Measurements from ENCODE around the gene ZNF568.

Gene ZNF568

DNA sequence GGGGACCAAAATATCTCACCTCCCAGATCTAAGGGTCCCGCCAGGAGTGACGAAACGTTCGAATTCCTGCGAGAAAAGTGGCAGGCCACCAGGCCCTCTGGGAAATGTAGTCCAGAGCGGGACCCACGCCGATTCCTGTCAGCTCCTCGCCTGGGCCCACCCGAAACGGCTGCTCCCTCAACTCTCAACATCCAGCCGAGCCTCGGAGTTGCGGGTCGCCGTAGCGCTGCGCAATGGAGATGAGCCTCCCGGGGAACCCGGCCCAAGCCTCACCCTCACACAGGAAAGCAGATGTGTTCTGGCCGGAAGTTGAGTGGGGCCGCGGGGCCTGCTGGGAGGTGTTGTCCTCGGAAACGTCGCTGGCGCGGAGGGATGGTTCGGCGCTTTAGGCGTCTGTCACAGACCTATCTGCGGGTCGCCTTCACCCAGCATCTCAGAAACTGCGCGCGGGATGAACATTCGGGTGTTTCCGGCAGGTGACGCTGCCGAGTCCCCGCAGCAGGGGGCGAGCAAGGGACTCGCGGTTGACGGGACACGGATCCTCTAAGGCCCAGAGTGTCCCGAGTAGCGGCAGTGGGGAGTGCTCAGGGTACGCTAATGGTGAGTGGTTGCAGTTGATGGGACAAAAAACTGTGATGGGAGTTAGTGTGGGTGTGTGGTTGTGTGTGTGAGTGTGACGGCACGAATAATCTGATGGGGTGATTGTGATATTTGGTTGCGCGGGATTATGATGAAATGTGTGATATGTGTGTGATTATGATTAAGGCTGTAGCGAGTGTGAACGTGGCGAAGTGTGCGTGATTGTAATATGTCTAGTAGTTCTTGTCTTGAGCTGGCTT lies at the start of gene ZNF568, which contains the start of gene ZNF829:
TSS of gene ZNF568 (plus strand) at position 341 of the 839 bp plus-strand sequence. CDS start 6,439 bp downstream, outside the sequence.
TSS of gene ZNF829 (minus strand) at position 300 of the 839 bp plus-strand sequence. CDS start 1,124 bp downstream, outside the sequence.
- peak; percentile 90 for DNase-seq (ENCODE audit: low spot score)

GRCh38 chr19:36876993-36877938 lies 38.9 kb upstream of the ZNF568 start:
- DNase-seq (ENCODE audit: low spot score) = no peak

- DNase-seq (ENCODE audit: low spot score) = no peak
These were observed 24.3 kb upstream of the ZNF568 start for GRCh38 chr19:36891768-36892357.

- no peak for DNase-seq (ENCODE audit: low spot score)
These were observed 21.2 kb upstream of the ZNF568 start for GRCh38 chr19:36894849-36895383.

DNA sequence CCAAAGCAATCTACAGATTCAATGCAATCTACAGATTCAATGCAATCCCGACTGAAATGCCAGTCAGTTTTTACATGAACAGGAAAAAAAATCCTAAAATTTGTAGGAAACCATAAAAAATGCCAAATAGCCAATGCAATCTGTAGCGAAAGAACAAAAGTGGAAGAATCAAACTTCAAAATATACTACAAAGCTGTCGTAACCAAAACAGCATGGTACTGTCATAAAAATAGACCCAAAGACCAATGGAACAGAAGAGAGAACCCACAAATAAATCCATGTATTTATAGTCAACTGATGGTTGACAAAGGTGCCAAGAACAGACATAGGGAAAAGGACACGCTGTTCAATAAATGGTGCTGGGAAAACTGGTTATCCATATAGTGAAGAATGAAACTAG lies 17.7 kb upstream of the ZNF568 start:
- DNase-seq (ENCODE audit: low spot score) = no peak

DNA sequence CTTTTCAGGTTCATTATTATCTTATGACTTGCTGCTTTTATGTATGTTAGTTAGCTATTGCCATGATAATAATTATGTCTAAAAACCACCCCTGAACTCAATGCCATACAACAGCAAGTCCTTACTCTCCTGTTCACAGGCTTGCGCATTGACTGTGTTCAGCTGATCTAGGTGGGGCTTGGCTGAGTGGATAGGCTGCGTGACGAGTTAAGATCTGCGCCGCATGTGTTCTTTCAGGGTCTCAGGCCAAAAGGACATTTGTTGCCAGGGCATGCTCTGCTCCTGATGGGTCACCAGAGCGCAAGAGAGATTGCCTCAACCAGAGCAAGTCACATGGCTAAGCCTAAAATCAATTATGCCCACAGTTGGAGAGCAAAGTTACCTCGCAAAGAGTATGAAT lies 859 bp downstream of the ZNF568 start:
- no peak for DNase-seq (ENCODE audit: low spot score)

DNA sequence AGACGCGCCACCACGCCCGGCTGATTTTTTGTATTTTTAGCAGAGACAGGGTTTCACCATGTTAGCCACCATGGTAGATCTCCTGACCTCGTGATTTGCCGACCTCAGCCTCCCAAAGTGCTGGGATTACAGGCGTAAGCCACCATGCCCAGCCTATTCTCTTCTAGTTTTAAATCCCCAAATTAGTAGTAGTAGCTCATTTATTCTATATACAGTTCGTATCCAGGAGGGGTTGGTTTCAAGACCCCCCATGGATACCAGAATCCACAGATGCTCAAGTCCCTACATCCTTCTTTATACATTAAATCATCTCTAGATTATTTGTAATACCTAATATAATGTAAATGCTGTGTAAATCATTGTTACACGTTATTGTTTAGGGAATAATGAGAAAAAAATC lies 2.0 kb downstream of the ZNF568 start:
- DNase-seq (ENCODE audit: low spot score) = no peak

DNA sequence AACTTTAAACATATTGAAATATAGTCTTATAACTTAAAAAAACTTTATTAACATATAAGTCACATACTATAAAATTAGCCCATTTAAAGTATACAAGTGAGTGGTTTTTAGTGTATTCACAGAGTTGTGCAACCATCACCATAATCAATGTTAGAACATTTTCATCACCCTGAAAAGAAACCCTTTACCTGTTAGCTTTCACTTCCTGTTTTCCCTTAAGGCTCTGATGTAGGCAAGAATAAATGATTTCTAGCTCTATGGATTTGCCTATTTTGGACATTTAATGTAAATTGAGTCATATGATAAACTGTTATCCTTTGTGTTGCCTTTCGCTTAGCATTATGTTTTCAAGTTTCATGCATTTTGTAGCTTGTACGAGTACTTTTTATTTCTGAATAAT lies 15.6 kb downstream of the ZNF568 start:
- DNase-seq (ENCODE audit: low spot score) = no peak

DNA sequence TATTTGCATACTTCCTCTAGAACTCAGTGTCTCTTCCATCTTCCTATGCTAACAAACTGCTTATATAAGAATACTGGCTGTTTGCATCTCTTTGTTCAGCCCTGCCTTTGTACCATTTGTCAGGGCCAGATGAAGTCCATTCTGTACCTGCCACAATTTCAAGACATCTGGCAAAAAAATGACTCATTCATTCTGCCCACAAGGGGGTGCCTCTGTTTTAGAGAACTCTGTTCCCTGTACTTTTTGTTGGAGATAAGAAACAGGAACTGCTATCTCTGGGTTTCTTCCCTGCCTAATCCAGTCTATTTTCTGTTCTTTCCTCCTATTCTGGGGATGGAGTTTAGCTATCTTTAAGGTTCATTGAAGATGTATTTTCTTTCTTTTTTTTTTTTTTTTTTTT lies 23.0 kb downstream of the ZNF568 start:
- no peak for DNase-seq (ENCODE audit: low spot score)

DNA sequence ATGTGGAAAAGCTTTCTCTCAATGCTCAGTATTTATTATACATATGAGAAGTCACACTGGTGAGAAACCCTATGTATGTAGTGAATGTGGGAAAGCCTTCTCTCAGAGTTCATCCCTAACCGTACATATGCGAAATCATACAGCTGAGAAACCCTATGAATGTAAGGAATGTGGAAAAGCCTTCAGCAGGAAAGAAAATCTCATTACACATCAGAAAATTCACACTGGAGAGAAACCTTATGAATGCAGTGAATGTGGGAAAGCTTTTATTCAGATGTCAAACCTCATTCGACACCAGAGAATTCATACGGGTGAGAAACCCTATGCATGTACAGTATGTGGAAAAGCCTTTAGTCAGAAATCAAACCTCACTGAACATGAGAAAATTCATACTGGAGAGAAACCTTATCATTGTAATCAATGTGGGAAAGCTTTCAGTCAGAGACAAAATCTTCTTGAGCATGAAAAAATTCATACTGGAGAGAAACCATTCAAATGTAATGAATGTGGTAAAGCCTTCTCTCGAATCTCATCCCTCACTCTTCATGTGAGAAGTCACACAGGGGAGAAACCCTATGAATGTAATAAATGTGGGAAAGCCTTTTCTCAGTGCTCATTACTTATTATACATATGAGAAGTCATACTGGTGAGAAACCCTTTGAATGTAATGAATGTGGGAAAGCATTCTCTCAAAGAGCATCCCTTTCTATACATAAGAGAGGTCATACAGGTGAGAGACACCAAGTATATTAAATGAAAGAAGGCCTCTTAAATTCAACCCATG lies 34.4 kb downstream of the ZNF568 start:
- no peak for DNase-seq (ENCODE audit: low spot score)

- no peak for DNase-seq (ENCODE audit: low spot score)
These were observed 46.2 kb downstream of the ZNF568 start for GRCh38 chr19:36962346-36962745.

- DNase-seq (ENCODE audit: low spot score) = no peak
These were observed 47.1 kb downstream of the ZNF568 start for GRCh38 chr19:36963280-36963679.

GRCh38 chr19:36972571-36972970 lies 56.4 kb downstream of the ZNF568 start:
- no peak for DNase-seq (ENCODE audit: low spot score)

DNA sequence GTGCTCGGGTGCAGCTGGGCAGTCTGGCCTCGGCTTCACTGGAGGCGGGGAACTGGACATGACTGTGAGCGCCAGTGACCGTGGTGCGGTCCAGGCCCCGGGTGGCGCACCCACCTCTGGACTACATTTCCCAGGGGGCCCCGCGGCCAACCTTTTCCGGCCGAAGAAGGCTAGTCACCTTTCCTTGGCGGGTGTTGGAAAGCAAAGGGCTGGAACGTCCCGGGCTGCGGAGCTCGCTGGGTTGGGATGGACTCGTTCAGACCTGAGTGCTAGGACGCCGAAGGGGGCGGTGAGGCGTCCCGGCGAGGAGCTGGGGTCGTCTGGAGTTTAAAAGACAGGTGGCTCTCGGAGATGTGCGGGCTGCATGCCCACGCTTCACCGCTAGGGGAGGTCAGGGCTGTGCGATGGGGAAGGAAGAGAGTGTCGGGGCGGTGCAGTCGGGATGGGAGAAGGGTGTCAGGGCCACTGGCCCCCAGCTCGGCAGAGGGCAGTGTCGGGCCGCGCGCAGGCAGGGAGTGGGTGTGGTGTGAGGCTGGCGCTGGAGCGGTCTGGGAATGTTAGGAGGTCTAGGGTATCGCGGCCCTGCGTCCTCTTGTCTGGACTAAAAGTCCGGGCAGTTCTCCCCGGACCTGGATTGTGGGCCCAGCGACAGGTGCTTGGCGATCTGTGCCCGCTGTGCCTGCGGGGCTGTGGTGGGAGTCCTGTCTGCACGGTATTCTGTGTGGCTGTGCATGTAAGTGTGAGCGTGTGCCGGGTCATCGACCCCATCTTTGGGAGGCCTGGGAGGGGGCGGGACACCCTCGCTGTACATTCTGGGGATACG lies 57.1 kb downstream of the ZNF568 start:
- peak; percentile 79 for DNase-seq (ENCODE audit: low spot score)

GRCh38 chr19:36973844-36974195 lies 57.7 kb downstream of the ZNF568 start:
- no peak for DNase-seq (ENCODE audit: low spot score)

DNA sequence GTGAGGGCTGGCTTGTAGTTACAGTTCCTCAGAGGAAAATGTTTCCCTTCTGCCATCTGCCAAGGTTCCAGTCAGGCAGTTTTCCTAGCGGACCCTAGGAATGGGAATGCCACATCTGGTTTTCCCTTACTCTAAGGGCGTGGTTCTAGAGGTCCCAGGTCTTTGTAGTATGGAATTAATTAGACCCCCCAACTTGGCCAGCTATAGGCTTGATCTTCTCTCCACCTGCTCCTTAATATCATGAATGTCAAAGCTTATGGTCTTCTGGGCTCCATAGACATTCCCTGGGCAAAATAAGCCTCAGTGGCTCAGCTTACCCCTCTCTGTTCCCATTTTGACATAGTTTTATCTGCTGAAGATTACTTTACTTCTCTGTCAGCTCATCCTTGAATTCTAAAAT lies 70.0 kb downstream of the ZNF568 start:
- no peak for DNase-seq (ENCODE audit: low spot score)

- no peak for DNase-seq (ENCODE audit: low spot score)
These were observed 70.5 kb downstream of the ZNF568 start for GRCh38 chr19:36986601-36987000.

DNA sequence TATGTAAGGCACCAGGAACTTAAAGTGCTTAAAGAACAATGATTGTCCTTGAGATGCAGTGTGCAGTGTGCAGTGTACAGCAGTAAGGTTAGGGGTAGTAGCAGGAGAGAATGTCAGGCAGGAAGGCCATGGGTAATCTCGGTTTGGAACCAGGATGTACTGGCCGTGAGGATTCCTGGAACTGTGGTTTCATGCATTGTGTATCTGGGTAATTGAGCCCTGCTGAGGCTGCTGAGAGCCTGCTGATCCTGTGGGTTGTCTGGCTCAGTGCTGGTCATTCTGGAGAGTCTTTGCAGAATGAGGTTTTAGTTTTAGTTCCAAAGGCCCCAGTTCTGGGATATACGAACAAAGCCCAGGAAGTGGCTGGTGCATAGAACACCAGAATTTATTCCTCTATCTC lies 71.0 kb downstream of the ZNF568 start:
- no peak for DNase-seq (ENCODE audit: low spot score)

GRCh38 chr19:36997152-36997842 lies 81.2 kb downstream of the ZNF568 start:
- DNase-seq (ENCODE audit: low spot score) = no peak

DNA sequence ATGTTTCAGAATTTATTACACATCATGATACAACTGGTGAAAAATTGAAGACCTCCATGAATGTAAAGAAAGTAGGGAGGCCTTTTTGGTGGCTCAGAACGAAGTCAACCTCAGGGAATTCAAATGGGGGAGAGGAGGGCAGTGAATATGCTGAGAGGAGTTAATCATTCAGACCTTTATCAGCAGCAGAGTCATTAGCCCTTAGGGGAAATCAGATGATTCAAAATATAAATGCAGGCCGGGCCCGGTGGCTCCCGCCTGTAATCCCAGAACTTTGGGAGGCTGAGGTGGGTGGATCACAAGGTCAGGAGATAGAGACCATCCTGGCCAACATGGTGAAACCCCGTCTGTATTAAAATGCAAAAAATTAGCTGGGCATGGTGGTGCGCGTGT lies 81.7 kb downstream of the ZNF568 start:
- no peak for DNase-seq (ENCODE audit: low spot score)

All from CD4-positive, alpha-beta T cell treated with Interleukin-6 at 100 ng/mL for 8 hours (primary cell).